H1 (cell line): ENCODE results near the gene S100A13. TPM values are rescaled to one million over a fixed set of nuclear protein-coding genes. Genes with fewer than 3 reads are reported as not detected.

ENCODE experiments used
- CTCF ChIA-PET: fragments of 300-600 bp; sonication (Branson Sonifier 250); formaldehyde crosslinking; loops from one replicate; lab custom pipeline; 2021; ENCODE audit not compliant: partially characterized antibody; lab: Charles Lee
- POLR2A ChIA-PET: fragments of 300-600 bp; sonication (Branson Sonifier 250); formaldehyde crosslinking; loops from one replicate; lab custom pipeline; 2021; ENCODE audit warnings: inconsistent platforms; ENCODE audit not compliant: partially characterized antibody; lab: Charles Lee
- DNase-seq, 2 experiments: peaks; one replicate each; pipeline versions ENCODE4 v3.0.0 to v3.0.0-alpha.2; 2010 to 2022; ENCODE audit warnings: low spot score in 2 of 2, low read depth in 1 of 2, mixed read lengths in 1 of 2
- FAIRE-seq: peaks from 2 replicates; lab custom pipeline; 2011; peaks lifted over from hg19 to GRCh38; lab: Jason Lieb, UNC
- H2AFZ ChIP-seq: 2 replicates; pipeline ENCODE4 v1.8.1; 2012; ENCODE audit warnings: low read length, inconsistent platforms
- H2AK5ac ChIP-seq: 2 replicates; pipeline ENCODE4 v1.6.1; 2013; ENCODE audit warnings: low read depth, low read length
- H2BK120ac ChIP-seq: replicated peaks from 2 replicates; pipeline ENCODE3; 2013; ENCODE audit warnings: low read depth, low read length, inconsistent platforms
- H2BK12ac ChIP-seq: 2 replicates; pipeline ENCODE4 v1.6.1; 2013; ENCODE audit warnings: low read depth, low read length
- H2BK15ac ChIP-seq: 2 replicates; pipeline ENCODE4 v1.6.1; 2013; ENCODE audit warnings: low read length
- H2BK20ac ChIP-seq: 2 replicates; pipeline ENCODE4 v1.6.1; 2013; ENCODE audit warnings: low read length
- H2BK5ac ChIP-seq: 2 replicates; pipeline ENCODE4 v1.6.1; 2013; ENCODE audit warnings: low read depth, low read length
- H3K14ac ChIP-seq: 2 replicates; pipeline ENCODE4 v1.6.1; 2013; ENCODE audit warnings: inconsistent platforms; ENCODE audit not compliant: insufficient read length
- H3K18ac ChIP-seq: 2 replicates; pipeline ENCODE4 v1.6.1; 2013; ENCODE audit warnings: low read length; ENCODE audit errors: extremely low read depth
- H3K23ac ChIP-seq: 2 replicates; pipeline ENCODE4 v1.6.1; 2013; ENCODE audit warnings: inconsistent platforms; ENCODE audit not compliant: insufficient read length
- H3K23me2 ChIP-seq: 2 replicates; pipeline ENCODE4 v1.6.1; 2013; ENCODE audit warnings: low read depth, low read length
- H3K27ac ChIP-seq: 2 replicates; pipeline ENCODE4 v1.6.1; 2011; ENCODE audit warnings: low read depth, low read length, inconsistent platforms
- H3K27me3 ChIP-seq, 4 experiments: replicated peaks in 1 of 4; 1 replicate in 1 of 4; 2 replicates in 3 of 4; pipeline versions ENCODE4 v1.6.1 to v1.8.1; 2011 to 2013; ENCODE audit warnings: low read length in 3 of 4, mild to moderate bottlenecking in 3 of 4, inconsistent platforms in 2 of 4, mixed read lengths in 2 of 4, moderate library complexity in 1 of 4; ENCODE audit not compliant: control insufficient read depth in 3 of 4, insufficient read depth in 3 of 4; ENCODE audit errors: extremely low read depth in 1 of 4
- H3K36me3 ChIP-seq, 4 experiments: 2 replicates each; pipeline versions ENCODE4 v1.6.1 to v1.8.1; 2011 to 2013; ENCODE audit warnings: mild to moderate bottlenecking in 4 of 4, low read length in 3 of 4, moderate library complexity in 2 of 4, control low read depth in 1 of 4, inconsistent platforms in 1 of 4; ENCODE audit not compliant: insufficient read depth in 4 of 4, control insufficient read depth in 2 of 4
- H3K4ac ChIP-seq: replicated peaks from 2 replicates; pipeline ENCODE3; 2013; ENCODE audit warnings: low read length, low read depth, mixed read lengths, inconsistent platforms; ENCODE audit not compliant: insufficient read length
- H3K4me1 ChIP-seq, 4 experiments: replicated peaks in 1 of 4; 1 replicate in 1 of 4; 2 replicates in 3 of 4; pipeline versions ENCODE4 v1.6.1 to v1.8.1; 2011 to 2013; ENCODE audit warnings: low read length in 3 of 4, inconsistent platforms in 2 of 4, mixed read lengths in 1 of 4; ENCODE audit not compliant: insufficient read depth in 4 of 4, control insufficient read depth in 3 of 4
- H3K4me2 ChIP-seq, 2 experiments: 2 replicates each; pipeline versions ENCODE4 v1.6.1 to v1.8.1; 2011 to 2013; ENCODE audit warnings: low read depth in 2 of 2, low read length in 2 of 2, control low read depth in 1 of 2, inconsistent platforms in 1 of 2, mild to moderate bottlenecking in 1 of 2; ENCODE audit not compliant: insufficient read depth in 1 of 2
- H3K4me3 ChIP-seq, 4 experiments: fragments of 200-600, 300-600 bp in 1 of 4; sonication (generic), shearing (Covaris generic), sonication (Bioruptor Twin) in 1 of 4; 2 replicates each; pipeline versions ENCODE4 v1.5.1 to v1.8.1; 2011 to 2016; ENCODE audit warnings: low read length in 4 of 4, low read depth in 3 of 4, control low read depth in 2 of 4, inconsistent platforms in 2 of 4, mild to moderate bottlenecking in 2 of 4, mixed read lengths in 1 of 4, moderate library complexity in 1 of 4; ENCODE audit not compliant: insufficient read depth in 2 of 4; ENCODE audit errors: extremely low read depth in 1 of 4
- H3K56ac ChIP-seq: replicated peaks from 2 replicates; pipeline ENCODE3; 2013; ENCODE audit warnings: low read depth, mild to moderate bottlenecking, mixed read lengths, low read length, inconsistent platforms; ENCODE audit not compliant: insufficient read length
- H3K79me1 ChIP-seq: 2 replicates; pipeline ENCODE4 v1.6.1; 2013; ENCODE audit warnings: low read depth, low read length, control low read depth
- H3K79me2 ChIP-seq, 2 experiments: 2 replicates each; pipeline versions ENCODE4 v1.6.1 to v1.8.1; 2012 to 2013; ENCODE audit warnings: low read length in 2 of 2, mild to moderate bottlenecking in 2 of 2, inconsistent platforms in 1 of 2; ENCODE audit not compliant: insufficient read depth in 2 of 2, control insufficient read depth in 1 of 2
- H3K9ac ChIP-seq, 4 experiments: replicated peaks in 1 of 4; 1 replicate in 1 of 4; 2 replicates in 3 of 4; pipeline versions ENCODE4 v1.6.1 to v1.8.1; 2011 to 2013; ENCODE audit warnings: low read depth in 3 of 4, low read length in 3 of 4, control low read depth in 2 of 4, mild to moderate bottlenecking in 2 of 4, moderate library complexity in 2 of 4, inconsistent platforms in 1 of 4; ENCODE audit errors: extremely low read depth in 1 of 4
- H3K9me3 ChIP-seq, 2 experiments: 2 replicates each; pipeline versions ENCODE4 v1.6.1 to v1.8.1; 2012 to 2013; ENCODE audit warnings: mild to moderate bottlenecking in 2 of 2, moderate library complexity in 2 of 2, control low read depth in 1 of 2, inconsistent platforms in 1 of 2, low read depth in 1 of 2, low read length in 1 of 2, mixed read lengths in 1 of 2; ENCODE audit not compliant: insufficient read depth in 2 of 2
- H4K20me1 ChIP-seq, 2 experiments: replicated peaks in 1 of 2; 2 replicates each; pipeline versions ENCODE3 to v1.8.1; 2011 to 2013; ENCODE audit warnings: inconsistent platforms in 2 of 2, low read length in 2 of 2, mild to moderate bottlenecking in 1 of 2; ENCODE audit not compliant: insufficient read depth in 2 of 2, control insufficient read depth in 1 of 2
- H4K5ac ChIP-seq: 2 replicates; pipeline ENCODE4 v1.6.1; 2013; ENCODE audit warnings: low read length, low read depth, mixed read lengths, inconsistent platforms; ENCODE audit not compliant: insufficient read length
- H4K8ac ChIP-seq: 2 replicates; pipeline ENCODE4 v1.8.0; 2013; ENCODE audit warnings: mild to moderate bottlenecking, moderate library complexity, low read length, inconsistent platforms; ENCODE audit not compliant: insufficient read depth; ENCODE audit errors: extremely low read depth
- H4K91ac ChIP-seq: replicated peaks from 2 replicates; pipeline ENCODE3; 2013; ENCODE audit warnings: low read length, mixed read lengths, inconsistent platforms; ENCODE audit not compliant: insufficient read length
- BACH1 ChIP-seq: IDR thresholded peaks from 2 replicates; pipeline ENCODE4 v1.6.1; 2012; ENCODE audit warnings: low read length, improper control_type of control experiment
- BRCA1 ChIP-seq: IDR thresholded peaks from 2 replicates; pipeline ENCODE4 v1.6.1; 2012; ENCODE audit warnings: low read depth, low read length, improper control_type of control experiment
- EGR1 ChIP-seq: IDR thresholded peaks from 2 replicates; pipeline ENCODE4 v1.6.1; 2011; ENCODE audit warnings: low read depth, low read length, borderline replicate concordance
- HDAC2 ChIP-seq, 2 experiments: fragments of 300-600 bp in 1 of 2; sonication (generic) in 1 of 2; IDR thresholded peaks; 2 replicates each; pipeline ENCODE4 v1.6.1; 2011 to 2012; ENCODE audit warnings: low read depth in 2 of 2, low read length in 2 of 2, mild to moderate bottlenecking in 2 of 2, moderate library complexity in 2 of 2, borderline replicate concordance in 1 of 2, inconsistent platforms in 1 of 2
- KDM1A ChIP-seq: fragments of 200-600, 300-600 bp; sonication (generic); IDR thresholded peaks from 2 replicates; pipeline ENCODE4 v1.7.1; 2016; ENCODE audit warnings: mild to moderate bottlenecking, low read length, borderline replicate concordance
- NRF1 ChIP-seq: IDR thresholded peaks from 2 replicates; pipeline ENCODE4 v1.6.1; 2011; ENCODE audit warnings: mild to moderate bottlenecking, low read depth, low read length, improper control_type of control experiment
- POLR2AphosphoS5 ChIP-seq: IDR thresholded peaks from 2 replicates; pipeline ENCODE4 v1.6.1; 2011; ENCODE audit warnings: low read depth, low read length
- SP1 ChIP-seq: IDR thresholded peaks from 2 replicates; pipeline ENCODE4 v1.6.1; 2011; ENCODE audit warnings: low read depth, low read length
- SP4 ChIP-seq: IDR thresholded peaks from 2 replicates; pipeline ENCODE4 v1.6.1; 2012; ENCODE audit warnings: low read length, inconsistent platforms
- WGBS, 2 experiments: shearing (Covaris generic) in 1 of 2; methylation state at CpG; one replicate each; pipeline versions ENCODE4 v1.1.6 to v1.1.7; 2013 to 2015; ENCODE audit warnings: low lambda C conversion rate in 2 of 2, mixed read lengths in 2 of 2, inconsistent platforms in 1 of 2, low coverage in 1 of 2, missing lambda C conversion rate in 1 of 2; ENCODE audit not compliant: insufficient replicate concordance in 2 of 2, insufficient coverage in 1 of 2, insufficient read length in 1 of 2; ENCODE audit errors: extremely low coverage in 1 of 2, missing lambda C conversion rate in 1 of 2; 5-methylcytosine and 5-hydroxymethylcytosine counted together
- polyA plus RNA-seq, 7 experiments: library from polyadenylated mRNA; depleted of rRNA in 3 of 7; stranded (reverse) in 5 of 7; unstranded in 2 of 7; fragments of >200 nt in 5 of 7; fragments of 200-250 nt in 2 of 7; gene quantifications; 1 replicate in 5 of 7; 2 replicates in 1 of 7; 4 replicates in 1 of 7; pipeline versions ENCODE4 v1.2.1 to v1.2.3, GENCODE V29; 2011 to 2013; ENCODE audit warnings: missing spikeins in 2 of 7, mixed read lengths in 2 of 7
- total RNA-seq: library from RNA; stranded (reverse); fragmentation: NEBNext Ultra II Directional; extraction: Animal tissue kit (Norgen Biotek cat#: 25700); gene quantifications from 2 replicates; pipeline ENCODE4 v1.2.1, GENCODE V29; 2021

The S100A13 gene
- total and polyA plus RNA-seq, 2 of the 8 experiments (the other 6 are each of a cell fraction or from before 2014, with no cell fraction given), result 63.6 to 127 TPM

DNA sequence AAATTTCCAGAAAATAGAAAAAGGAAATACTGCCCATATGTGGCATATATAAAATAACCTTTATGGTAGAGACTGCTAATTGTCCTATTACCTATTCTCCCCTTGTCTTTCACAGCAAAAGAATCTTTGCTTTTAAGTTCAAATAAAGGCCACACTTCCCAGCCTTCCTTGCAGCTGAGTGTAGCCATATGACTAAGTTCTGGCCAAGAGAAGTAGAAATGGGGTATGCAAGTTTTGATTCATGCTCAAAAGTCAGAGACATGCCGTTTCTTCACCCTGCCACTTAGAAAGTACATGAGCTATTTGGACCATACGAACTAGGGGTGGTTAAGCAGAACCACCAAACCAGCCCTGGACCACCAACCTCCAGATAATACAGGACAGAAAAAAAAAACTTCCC lies 43.3 kb downstream of the S100A13 start:
- H3K56ac ChIP-seq, result no peak overlapping the region
- H3K27ac ChIP-seq, result no peak overlapping the region
- no peaks in the 10 kb centered on the region for H3K27me3 ChIP-seq
- H2BK120ac ChIP-seq, result no peak overlapping the region
- peak overlapping the region; percentile 53 for H3K4ac ChIP-seq
- WGBS, 2 experiments, result 74% methylated on average over 2 of the region's 2 CpGs; no CpG with 5 or more reads in 1 of the 2 experiments
- H4K5ac ChIP-seq, result no peak overlapping the region
- H3K79me1 ChIP-seq, result no peaks in the 10 kb centered on the region
- POLR2A ChIA-PET, result interaction anchor here (1.8 kb wide), 1 partner anchor 49 kb away, joined by 3 read pairs; the partner anchor contains the start of gene S100A6
- no peak overlapping the region for H4K8ac ChIP-seq
- no peak overlapping the region for H2AK5ac ChIP-seq
- TF ChIP-seq EGR1 (no peak), SP1 (no peak), POLR2AphosphoS5 (no peak), HDAC2 (IDR thresholded peaks at IDR 0.05; ENCODE audit: borderline replicate concordance in 1 of 2, low read depth in 2 of 2, low read length in 2 of 2) (no peak), BRCA1 (no peak), NRF1 (no peak), KDM1A (no peak), SP4 (no peak), BACH1 (no peak)
- TF ChIP-seq, all 59 proteins: peak for 0
- Histone ChIP-seq H2BK5ac (no peak overlapping the region), H3K4me2 (no peak overlapping the region), H4K20me1 (no peaks in the 10 kb centered on the region), H2BK12ac (no peak overlapping the region), H3K18ac (no peak overlapping the region), H3K14ac (no peak overlapping the region), H3K36me3 (no peaks in the 10 kb centered on the region), H3K79me2 (no peaks in the 10 kb centered on the region), H3K9ac (no peak overlapping the region), H3K4me1 (no peaks in the 10 kb centered on the region), H2BK15ac (no peak overlapping the region), H4K91ac (no peak overlapping the region), H2AFZ (no peak overlapping the region), H2BK20ac (no peak overlapping the region), H3K9me3 (peaks cover 0 to 2% of the 10 kb centered on the region in 2 experiments; a peak in 1 of 4 replicates), H3K4me3 (no peak overlapping the region), H3K23ac (no peak overlapping the region), H3K23me2 (no peaks in the 10 kb centered on the region; the same call in 1 of the 2 replicates)
- peak; percentile 28 for FAIRE-seq
- CTCF ChIA-PET, result interaction anchor here (0.6 to 1.4 kb wide), 2 partner anchors 10 to 295 kb away, joined by 3 to 4 read pairs; no protein-coding TSS in a partner anchor
- DNase-seq, result no peak
